Thoracic aorta (tissue), 2 donors: Measurements from ENCODE around the gene RECK. TPM values are rescaled to one million over a fixed set of nuclear protein-coding genes. Genes with fewer than 3 reads are reported as not detected.

Experiments used
- ATAC-seq: fragments of 150-250 bp; one replicate; pipeline ENCODE4 v1.8.0; 2017; ENCODE audit warnings: low read depth; ENCODE audit not compliant: insufficient number of reproducible peaks, low FRiP score
- DNase-seq: peaks from one replicate; pipeline ENCODE4 v3.0.0-alpha.2; 2020; ENCODE audit warnings: low spot score
- H3K27ac ChIP-seq, 2 donors: fragments of 200-600 bp; sonication (generic); 1 replicate in 1 of 2; 2 replicates in 1 of 2; pipeline ENCODE4 v1.5.1; 2016; ENCODE audit warnings: mild to moderate bottlenecking in 2 of 2, moderate library complexity in 2 of 2
- H3K27me3 ChIP-seq: fragments of 200-600 bp; sonication (generic); replicated peaks from 2 replicates; pipeline ENCODE4 v1.6.0; 2016; ENCODE audit warnings: mild to moderate bottlenecking; ENCODE audit not compliant: insufficient read depth
- H3K36me3 ChIP-seq: fragments of 200-600 bp; sonication (generic); one replicate; pipeline ENCODE4 v1.5.1; 2016
- H3K4me1 ChIP-seq, 2 donors: fragments of 200-600 bp; sonication (generic); 1 replicate in 1 of 2; 2 replicates in 1 of 2; pipeline versions ENCODE4 v1.5.1 to v1.6.0; 2016; ENCODE audit warnings: low read depth in 2 of 2, mild to moderate bottlenecking in 1 of 2; ENCODE audit not compliant: control insufficient read depth in 1 of 2
- H3K4me3 ChIP-seq: fragments of 200-600 bp; sonication (generic); 2 replicates; pipeline ENCODE4 v1.5.1; 2016; ENCODE audit warnings: mild to moderate bottlenecking
- H3K9me3 ChIP-seq: fragments of 200-600 bp; sonication (generic); 2 replicates; pipeline ENCODE4 v1.5.1; 2016
- total RNA-seq, 2 donors: library from RNA; depleted of rRNA; stranded (reverse); fragments of >200 nt; gene quantifications; one replicate each; pipeline versions ENCODE4 v1.1.0 to v1.2.3, GENCODE V29; 2016
- TF ChIP-seq, protein P1 (sequence below): fragments of 200-600 bp; sonication (generic); IDR thresholded peaks from one replicate; pipeline ENCODE4 v1.5.1; 2019; ENCODE audit warnings: antibody characterized with exemption

The RECK gene
- total RNA-seq, 2 donors from 2014 or later, result 19.8 to 30.5 TPM

DNA sequence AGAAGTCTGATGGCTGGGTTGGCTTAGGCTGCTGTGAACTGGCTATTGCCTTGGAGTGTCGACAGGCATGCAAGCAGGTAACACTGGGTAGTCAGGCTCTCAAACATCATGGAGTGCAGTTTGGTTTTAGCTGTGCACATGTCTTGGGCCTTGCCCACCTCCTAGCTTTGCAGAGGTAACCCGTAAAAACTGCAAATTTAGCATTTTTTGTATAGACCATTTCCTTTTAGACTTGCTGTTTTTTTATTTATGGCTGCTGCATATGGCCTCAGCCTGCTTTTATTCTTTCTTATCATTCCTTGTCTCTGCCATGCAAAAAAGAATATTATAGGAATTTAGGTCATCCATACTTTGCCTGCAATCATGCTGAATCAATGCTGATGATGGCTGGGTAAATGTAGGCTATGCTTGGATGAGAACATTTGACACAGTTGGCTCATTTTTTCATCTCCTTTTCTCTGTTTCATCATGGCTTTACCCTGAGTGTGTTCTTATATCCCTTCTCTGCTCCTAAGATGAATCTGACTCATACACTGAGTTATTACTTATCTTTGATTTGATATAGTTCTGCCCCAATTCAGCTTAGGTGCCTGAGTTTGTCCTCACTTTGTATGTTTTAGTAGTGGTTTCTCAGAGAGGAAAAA lies 27.2 kb downstream of the RECK start:
- no peaks in the 10 kb centered on the region for H3K4me1 ChIP-seq
- H3K27ac ChIP-seq, result no peak overlapping the region
- TF ChIP-seq, protein P1, sequence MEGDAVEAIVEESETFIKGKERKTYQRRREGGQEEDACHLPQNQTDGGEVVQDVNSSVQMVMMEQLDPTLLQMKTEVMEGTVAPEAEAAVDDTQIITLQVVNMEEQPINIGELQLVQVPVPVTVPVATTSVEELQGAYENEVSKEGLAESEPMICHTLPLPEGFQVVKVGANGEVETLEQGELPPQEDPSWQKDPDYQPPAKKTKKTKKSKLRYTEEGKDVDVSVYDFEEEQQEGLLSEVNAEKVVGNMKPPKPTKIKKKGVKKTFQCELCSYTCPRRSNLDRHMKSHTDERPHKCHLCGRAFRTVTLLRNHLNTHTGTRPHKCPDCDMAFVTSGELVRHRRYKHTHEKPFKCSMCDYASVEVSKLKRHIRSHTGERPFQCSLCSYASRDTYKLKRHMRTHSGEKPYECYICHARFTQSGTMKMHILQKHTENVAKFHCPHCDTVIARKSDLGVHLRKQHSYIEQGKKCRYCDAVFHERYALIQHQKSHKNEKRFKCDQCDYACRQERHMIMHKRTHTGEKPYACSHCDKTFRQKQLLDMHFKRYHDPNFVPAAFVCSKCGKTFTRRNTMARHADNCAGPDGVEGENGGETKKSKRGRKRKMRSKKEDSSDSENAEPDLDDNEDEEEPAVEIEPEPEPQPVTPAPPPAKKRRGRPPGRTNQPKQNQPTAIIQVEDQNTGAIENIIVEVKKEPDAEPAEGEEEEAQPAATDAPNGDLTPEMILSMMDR, result no peak
- peaks cover 5% of the 10 kb centered on the region for H3K36me3 ChIP-seq
- H3K27me3 ChIP-seq, result no peaks in the 10 kb centered on the region
- H3K9me3 ChIP-seq, result no peaks in the 10 kb centered on the region
- ATAC-seq (no peak), DNase-seq (no peak)
- H3K4me3 ChIP-seq, result no peak overlapping the region

DNA sequence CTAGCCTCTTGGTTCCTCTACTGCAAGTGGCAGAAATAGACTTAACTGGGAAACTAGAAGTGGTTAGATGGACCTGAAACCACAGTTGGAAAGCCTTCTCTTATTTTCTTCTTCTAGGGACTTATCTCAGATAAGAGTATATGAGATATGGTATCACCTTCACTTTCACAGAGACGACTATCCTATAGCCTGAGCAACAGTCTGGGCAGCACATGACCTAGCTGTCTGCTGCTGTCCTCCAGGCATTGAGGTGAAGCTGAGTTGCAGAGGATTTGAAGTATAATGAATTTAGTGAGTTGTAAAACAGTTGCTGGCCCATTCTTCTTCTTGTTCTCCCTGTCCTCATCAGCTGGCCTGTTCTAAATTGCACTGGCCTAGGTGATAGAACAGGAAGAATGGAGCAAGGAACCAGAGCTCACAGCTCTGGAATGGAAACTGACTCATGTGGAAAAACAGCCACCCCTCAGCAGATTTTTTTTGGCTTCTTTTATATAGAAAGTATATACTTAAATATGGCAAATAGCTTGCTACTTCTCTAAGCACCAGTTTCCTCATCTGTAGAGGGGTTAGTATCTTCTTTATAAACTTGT lies 27.8 kb downstream of the RECK start:
- Histone ChIP-seq H3K4me1 (no peaks in the 10 kb centered on the region), H3K27ac (peak overlapping the region in 1 of 2 donors; percentile 20), H3K27me3 (no peaks in the 10 kb centered on the region), H3K4me3 (no peak overlapping the region), H3K36me3 (peaks cover 5% of the 10 kb centered on the region), H3K9me3 (no peaks in the 10 kb centered on the region)
- ATAC-seq (no peak), DNase-seq (no peak)
- TF ChIP-seq, protein P1, result no peak

DNA sequence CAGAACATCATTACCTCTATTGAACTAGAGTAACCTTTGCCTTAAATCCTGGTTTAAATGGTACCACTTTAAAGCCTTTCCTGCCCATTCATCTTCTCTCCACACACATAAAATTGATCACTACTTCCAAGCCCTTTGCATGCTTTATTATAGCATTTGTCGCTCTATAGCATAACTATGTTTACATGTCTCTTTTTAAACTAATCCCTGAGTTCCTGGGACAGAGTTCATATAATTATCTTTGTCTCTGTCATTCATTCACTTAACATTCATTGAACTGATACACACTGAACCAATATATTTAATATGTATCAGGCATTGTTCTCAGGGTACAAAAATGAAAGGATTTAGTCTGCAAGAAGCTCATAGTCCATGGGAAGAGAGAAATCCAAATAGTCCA lies 37.3 kb downstream of the RECK start:
- DNase-seq (no peak), ATAC-seq (no peak)
- H3K9me3 ChIP-seq, result no peaks in the 10 kb centered on the region
- peaks cover 14 to 18% of the 10 kb centered on the region in 2 donors for H3K4me1 ChIP-seq
- no peaks in the 10 kb centered on the region for H3K27me3 ChIP-seq
- H3K4me3 ChIP-seq, result no peak overlapping the region
- peak overlapping the region in 1 of 2 donors; percentile 9 for H3K27ac ChIP-seq
- no peaks in the 10 kb centered on the region for H3K36me3 ChIP-seq
- TF ChIP-seq, protein P1, result no peak

DNA sequence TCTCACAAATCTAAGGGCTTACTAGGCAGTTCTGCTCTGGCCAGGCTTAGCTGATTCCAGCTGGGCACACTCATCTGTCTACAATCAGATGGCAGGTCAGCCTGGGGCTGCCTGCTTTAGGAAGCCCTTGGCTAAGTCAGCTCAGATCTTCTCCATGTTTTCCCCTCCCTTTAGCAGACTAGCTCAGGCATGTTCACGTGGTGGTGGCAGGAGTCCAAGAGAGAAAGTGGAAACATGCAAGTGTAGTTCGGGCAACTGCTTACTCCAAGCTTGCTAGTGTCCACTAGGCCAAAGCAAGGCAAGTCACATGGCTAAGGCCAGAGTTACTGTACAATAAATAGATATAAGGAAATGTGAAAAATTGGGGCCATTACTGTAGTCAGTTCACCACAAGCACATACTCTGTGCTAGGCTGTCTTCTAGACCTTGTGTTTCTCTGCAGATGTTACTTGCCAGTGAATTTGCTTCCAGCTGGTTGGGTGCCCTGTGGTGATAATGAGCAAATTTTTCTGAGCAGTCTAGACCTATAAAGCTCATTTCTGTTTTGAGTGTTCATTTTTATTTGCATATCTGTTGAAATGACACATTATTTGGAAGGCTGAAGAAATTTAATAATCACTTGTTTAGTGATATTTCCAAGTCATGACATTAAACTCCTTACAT lies 38.3 kb downstream of the RECK start:
- H3K27ac ChIP-seq, result peak overlapping the region in 1 of 2 donors; percentile 9
- H3K36me3 ChIP-seq, result no peaks in the 10 kb centered on the region
- no peak overlapping the region for H3K4me3 ChIP-seq
- H3K9me3 ChIP-seq, result no peaks in the 10 kb centered on the region
- peak; percentile 53 for DNase-seq
- peaks cover 14 to 18% of the 10 kb centered on the region in 2 donors for H3K4me1 ChIP-seq
- TF ChIP-seq, protein P1, result no peak
- peak; percentile 60 for ATAC-seq
- no peaks in the 10 kb centered on the region for H3K27me3 ChIP-seq

DNA sequence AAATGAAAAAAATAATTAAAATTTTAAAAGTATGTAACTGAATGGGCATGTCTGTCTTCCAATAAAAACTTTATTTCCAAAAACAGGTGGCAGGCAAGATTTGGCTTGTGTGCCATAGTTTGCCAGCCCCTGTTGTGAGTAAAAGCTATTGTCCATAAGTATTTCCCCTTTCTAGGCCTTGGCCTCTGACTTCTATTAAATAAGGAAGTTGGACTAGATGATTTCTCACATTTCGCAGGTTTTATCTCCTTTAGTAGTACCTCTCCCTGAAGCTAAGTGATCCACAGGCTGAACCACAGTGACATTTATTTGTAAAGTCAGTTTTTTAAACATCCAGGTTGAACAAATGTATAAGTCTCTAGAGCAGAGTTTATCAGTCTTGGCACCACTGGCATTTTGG lies 41.3 kb downstream of the RECK start:
- Histone ChIP-seq H3K4me1 (peaks cover 14 to 18% of the 10 kb centered on the region in 2 donors), H3K27me3 (no peaks in the 10 kb centered on the region), H3K4me3 (no peak overlapping the region), H3K9me3 (no peaks in the 10 kb centered on the region), H3K27ac (no peak overlapping the region), H3K36me3 (no peaks in the 10 kb centered on the region)
- DNase-seq (no peak), ATAC-seq (no peak)
- TF ChIP-seq, protein P1, result no peak
